ENCODE data around the gene CMTM4.
"Not testable (repeated sequence)": the region's sequence is repeated elsewhere in the genome, so short reads cannot be mapped to it uniquely, and the experiment has no call there.

The CMTM4 gene

DNA sequence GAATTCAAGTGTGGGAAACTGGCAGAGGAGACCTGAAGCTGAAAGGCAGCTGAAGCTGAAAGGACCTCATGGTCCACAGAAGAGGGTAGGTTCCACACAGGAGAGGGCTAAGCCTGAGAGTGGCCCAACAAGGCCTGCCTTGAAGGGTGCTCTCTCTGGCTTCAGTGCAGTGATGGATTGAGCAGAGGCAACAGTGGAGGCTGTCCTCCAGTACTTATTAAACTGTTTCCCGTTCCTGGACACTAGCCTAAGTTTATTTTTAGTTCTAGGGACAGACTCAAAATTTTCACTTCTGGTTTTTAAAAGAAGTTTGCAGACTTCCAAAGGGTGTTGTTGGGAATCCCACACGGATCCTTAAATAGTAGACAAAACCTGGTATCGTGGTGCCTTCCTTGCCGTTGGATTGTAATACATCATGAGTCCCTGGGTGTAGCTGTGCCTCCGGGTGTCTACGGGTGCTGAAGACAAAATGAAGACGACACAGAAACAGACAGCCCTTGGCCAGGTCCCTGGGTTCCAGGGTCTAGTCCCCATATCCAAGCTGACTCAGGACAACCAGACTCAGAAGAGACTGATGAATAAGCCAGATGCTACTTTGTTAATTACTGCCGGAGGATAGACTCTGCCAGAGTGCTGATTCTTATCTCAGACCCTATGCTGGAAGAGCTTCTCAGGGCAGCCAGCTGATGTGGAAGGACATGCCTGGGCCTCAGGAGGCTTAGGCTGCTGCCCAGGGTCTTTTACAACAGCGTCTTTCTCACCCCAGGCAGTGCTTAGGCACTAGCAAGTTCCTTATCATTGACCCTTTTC lies 7.1 kb upstream of the CMTM4 start:
- no peak for DNase-seq

- no peak for DNase-seq
Observed at GRCh38 chr16:66701516-66701915, 5.0 kb upstream of the CMTM4 start.

DNA sequence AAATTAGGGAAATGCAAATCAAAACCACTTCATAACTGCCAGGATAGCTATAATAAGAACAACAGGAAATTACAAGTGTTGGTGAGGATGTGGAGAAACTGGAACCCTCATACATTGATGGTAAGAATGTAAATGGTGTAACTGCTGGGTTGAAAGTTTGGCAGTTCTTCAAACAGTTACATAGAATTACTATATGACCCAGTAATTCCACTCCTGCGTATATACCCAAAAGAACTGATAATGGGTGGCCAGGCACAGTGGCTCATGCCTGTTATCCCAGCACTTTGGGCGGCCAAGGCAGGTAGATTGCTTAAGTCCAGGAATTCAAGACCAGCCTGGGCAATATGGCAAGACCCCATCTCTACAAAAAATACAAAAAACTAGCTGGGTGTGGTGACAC lies 4.5 kb upstream of the CMTM4 start:
- no peak for DNase-seq

DNA sequence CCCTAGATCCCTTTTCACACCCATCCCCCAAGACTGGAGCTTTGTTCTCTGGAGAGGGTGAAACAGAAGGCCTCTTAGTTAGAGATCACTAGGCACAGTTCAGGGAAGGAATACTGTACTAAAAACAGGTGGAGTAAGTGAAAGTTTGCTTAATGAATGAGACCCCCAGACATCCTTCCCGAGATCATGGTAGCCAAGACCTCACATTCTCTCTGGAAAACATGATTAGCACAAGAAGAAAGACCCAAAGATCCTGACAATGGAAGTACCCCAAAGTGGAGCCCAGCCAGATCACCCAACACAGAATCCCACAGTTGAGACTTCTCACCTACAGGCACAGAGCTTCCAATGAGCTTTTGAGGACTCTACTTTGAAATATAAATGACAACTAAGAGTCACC lies 3.4 kb upstream of the CMTM4 start:
- no peak for DNase-seq

DNA sequence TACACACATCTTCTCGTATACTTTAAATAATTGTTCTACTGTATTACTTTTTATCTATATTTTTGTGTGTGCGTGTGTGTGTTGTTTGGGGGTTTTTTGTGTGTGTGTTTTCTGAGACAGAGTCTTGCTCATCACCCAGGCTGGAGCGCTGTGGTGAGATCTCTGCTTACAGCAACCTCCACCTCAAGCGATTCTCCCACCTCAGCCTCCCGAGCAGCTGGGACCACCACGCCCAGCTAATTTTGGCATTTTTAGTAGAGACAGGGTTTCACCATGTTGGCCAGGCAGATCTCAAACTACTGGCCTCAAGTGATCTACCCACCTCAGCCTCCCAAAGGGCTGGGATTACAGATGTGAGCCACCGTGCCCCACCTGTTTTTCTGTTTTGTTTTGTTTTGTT lies 1.5 kb upstream of the CMTM4 start:
- DNase-seq, result no peak

- DNase-seq, result no peak
Observed at GRCh38 chr16:66695935-66696668, 441 bp downstream of the CMTM4 start.

GRCh38 chr16:66695471-66695934 lies 1.0 kb downstream of the CMTM4 start:
- DNase-seq, result peak; percentile 37

DNA sequence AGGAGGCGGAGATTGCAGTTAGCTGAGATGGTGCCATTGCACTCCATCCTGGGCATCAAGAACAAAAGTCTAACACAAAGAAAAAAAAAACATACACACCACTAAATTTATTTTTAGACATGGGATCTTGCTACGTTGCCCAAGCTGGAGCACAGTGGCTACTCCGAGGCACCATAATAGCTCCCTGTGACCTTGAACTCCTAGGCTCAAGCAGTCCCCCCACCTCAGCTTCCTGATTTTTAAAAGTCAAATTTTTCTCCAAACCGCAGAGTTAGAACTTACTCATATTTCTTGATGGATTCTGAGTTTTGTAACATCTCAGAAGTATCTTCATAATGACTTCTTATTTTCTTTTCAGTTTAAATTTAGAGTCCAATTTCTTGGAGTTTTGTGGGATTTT lies 3.4 kb downstream of the CMTM4 start:
- DNase-seq, result no peak

- no peak for DNase-seq
Observed at GRCh38 chr16:66692341-66692740, 4.2 kb downstream of the CMTM4 start.

- no peak for DNase-seq
Observed at GRCh38 chr16:66691234-66691633, 5.3 kb downstream of the CMTM4 start.

GRCh38 chr16:66690106-66690847 lies 6.3 kb downstream of the CMTM4 start:
- DNase-seq, result no peak

- DNase-seq, result no peak
Observed at GRCh38 chr16:66689282-66689681, 7.3 kb downstream of the CMTM4 start.

GRCh38 chr16:66687906-66688625 lies 8.5 kb downstream of the CMTM4 start:
- DNase-seq, result no peak

DNA sequence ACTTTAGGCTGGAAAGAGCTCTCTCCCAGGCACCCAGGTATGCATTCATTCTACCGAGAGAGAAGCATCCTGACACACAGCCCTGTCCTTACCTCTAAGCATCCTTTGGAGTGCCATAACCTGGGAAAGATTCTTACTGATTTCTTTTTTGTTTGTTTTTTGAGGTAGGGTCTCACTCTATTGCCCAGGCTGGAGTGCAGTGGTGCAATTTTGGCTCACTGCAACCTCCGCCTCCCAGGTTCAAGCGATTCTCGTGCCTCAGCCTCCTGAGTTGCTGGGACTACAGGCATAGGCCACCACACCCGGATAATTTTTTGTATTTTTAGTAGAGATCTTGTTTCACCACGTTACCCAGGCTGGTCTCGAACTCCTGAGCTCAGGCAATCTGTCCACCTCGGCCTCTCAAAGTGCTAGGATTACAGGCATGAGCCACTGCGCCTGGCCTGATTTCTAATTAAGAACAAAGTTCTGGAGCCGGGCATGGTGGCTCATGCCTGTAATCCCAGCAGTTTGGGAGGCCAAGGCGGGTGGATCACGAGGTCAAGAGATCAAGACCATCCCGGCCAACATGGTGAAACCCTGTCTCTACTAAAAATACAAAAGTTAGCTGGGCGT lies 10.9 kb downstream of the CMTM4 start:
- not testable (repeated sequence) for DNase-seq

DNA sequence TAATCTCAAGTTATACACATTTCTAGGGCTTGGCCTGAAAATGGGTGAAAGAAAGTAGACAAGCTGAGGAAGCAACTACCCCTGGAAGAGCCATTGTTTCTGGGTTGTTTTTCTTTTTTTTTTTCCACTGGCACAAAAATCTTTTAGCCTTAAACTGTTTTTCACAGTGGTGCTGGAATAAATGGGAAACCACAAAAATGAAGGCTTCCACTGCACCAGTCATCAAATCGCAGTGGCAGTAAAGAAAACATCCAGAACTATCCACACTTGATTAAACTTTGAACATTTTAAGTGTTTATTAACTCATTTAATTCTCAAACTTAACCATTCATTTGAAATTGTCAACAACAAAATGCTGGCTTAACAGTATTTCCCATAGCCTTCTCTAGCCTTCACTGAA lies 14.3 kb downstream of the CMTM4 start:
- no peak for DNase-seq

DNA sequence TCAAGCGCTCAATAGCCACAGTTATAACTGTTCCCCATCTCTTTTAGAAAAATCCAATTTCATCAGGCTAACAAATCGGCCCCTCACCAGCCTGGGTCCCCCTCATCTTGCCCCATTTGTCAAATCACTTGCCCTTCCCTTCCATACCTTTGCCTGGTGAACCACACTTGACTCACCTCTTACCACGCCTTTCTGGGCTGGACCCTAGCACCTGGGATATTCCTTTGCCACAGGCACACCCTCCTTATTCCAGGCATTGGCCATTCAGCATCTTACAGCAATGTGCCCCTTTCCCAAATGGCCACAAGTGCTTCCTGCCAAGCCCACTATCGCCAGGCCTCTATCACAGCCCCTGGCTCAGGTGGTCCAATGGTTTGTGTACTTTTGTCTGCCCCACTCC lies 14.9 kb downstream of the CMTM4 start:
- DNase-seq, result no peak

DNA sequence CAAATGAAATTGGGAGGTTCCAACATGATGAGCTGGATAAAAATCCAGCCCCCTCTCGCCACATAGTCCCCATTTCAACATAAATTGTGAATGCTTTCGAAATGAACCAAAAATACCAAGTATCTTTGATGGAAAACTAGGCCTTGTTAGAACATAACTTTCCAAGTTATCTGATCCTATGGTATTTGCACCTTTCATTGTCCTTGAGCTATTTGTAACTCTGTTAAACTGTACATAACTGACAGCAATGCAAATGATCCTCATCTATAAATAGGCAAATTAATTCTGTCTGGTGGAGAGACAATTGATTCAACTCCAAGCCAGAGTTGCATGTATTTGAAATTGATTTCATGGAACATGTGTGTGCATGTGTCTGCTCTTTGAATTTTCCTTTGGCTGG lies 18.2 kb downstream of the CMTM4 start:
- DNase-seq, result no peak

DNA sequence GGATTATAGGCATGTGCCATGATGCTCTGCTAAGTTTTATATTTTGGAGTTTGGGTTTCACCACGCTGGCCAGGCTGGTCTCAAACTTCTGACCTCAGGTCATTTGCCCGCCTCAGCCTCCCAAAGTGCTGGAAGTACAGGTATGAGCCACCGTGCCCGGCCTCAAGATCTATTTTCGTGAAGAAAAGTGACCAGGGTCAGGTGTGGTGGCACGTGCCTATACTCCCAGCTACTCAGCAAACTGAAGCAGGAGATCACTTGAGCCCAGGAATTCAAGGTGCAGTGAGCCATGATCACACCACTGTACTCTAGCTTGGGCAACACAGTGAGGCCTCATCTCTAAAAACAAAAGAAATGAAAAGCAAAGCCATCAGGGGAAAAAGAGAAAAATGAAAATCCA lies 18.7 kb downstream of the CMTM4 start:
- no peak for DNase-seq

- DNase-seq, result no peak
Observed at GRCh38 chr16:66677179-66677578, 19.4 kb downstream of the CMTM4 start.

- DNase-seq, result no peak
Observed at GRCh38 chr16:66676599-66676998, 19.9 kb downstream of the CMTM4 start.

DNA sequence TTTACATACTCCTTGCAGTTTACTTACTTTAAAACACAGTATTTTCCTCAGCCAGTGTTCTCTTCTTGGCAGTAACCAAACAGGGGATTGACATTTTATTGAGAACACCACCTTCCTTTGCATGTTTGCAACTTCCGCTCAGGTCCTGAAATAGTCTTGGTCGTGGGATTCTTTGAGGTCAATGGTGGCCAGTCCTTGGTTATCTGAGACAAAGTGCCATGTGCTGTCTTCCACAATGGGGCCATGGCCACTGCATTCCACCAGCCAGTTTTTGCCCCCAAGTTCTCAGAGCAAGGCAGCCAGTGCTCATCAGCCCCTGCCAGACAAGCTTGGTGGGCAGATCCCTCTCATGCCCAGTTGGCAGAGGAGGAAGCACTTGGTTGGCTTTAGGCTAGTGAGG lies 22.9 kb downstream of the CMTM4 start:
- DNase-seq, result no peak

GRCh38 chr16:66670691-66671388 lies 25.7 kb downstream of the CMTM4 start:
- no peak for DNase-seq
